ENCODE data around the gene ACTL6B.
"Not testable (repeated sequence)": the region's sequence is repeated elsewhere in the genome, so short reads cannot be mapped to it uniquely, and the experiment has no call there.

Gene ACTL6B

DNA sequence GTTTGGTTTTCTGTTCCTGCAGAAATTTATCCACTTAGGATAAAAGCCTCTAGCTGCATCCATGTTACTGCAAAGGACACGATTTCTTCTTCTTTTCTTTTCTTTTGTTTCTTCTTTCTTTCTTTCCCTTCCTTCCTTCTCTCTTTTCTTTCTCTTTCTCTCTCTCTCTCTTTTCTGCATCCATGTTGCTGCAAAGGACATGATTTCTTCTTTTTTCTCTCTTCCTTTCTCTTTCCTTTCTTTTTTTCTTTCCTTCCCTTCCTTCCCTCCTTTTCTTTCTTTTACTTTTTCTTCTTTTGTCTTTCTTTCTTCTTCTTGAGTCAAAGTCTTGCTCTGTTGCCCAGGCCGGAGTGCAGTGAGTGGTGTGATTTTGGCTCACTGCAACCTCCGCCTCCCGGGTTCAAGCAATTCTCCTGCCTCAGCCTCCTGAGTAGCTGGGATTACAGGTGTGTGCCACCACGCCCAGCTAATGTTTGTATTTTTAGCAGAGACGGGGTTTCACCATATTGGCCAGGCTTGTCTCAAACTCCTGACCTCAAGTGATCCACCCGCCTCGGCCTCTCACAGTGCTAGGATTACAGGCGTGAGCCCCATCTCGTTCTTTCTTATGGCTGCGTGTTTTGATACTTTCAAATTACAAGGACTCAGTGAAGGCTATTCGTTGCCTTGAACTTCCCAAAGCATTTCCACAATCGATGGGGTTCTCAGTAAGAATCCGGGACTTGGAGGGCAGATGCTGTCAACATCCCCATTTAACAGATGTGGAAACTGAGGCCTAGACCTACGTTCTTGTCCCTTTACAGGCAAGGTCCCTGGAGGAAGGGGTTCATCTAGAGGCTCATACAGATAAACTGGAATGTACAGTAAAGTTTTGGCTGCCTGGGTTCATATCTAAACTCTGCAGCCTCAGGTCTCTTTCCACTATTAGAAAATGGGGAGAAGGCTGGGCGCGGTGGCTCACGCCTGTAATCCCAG lies 15.4 kb upstream of the ACTL6B start:
- no peak for DNase-seq (ENCODE audit: low read depth in 2 of 2)

DNA sequence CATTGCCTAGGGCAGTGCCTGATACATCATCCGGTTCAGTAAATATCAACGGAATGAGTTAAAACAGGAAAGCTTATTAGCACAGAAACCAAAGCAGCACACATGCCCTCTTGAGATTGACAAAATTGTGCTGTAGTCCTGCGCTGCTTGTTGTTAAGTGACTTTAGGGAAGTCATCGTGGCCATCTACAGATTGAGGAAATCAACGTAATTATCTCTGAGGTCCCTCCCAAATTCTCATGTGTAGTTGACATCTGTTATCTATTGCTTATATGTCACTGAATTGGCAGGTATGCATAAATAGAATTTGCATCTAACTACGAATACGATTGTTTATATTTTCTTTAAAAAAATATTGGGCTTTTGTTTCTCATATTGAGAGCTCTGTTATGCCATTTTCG lies 13.8 kb upstream of the ACTL6B start:
- no peak for DNase-seq (ENCODE audit: low read depth in 2 of 2)

DNA sequence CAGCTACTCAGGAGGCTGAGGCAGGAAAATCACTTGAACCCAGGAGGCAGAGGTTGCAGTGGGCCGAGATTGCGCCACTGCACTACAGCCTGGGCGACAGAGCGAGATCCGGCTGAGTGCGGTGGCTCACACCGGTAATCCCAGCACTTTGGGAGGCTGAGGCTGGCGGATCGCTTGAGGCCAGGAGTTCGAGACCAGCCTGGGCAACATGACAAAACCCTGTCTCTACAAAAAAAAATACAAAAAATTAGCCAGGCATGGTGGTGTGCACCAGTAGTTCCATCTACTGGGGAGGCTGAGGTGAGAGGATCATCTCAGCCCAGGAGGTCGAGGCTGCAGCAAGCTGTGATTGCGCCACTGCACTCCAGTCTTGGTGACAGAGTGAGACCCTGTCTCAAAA lies 12.9 kb upstream of the ACTL6B start:
- DNase-seq (ENCODE audit: low read depth in 2 of 2): not testable (repeated sequence)

DNA sequence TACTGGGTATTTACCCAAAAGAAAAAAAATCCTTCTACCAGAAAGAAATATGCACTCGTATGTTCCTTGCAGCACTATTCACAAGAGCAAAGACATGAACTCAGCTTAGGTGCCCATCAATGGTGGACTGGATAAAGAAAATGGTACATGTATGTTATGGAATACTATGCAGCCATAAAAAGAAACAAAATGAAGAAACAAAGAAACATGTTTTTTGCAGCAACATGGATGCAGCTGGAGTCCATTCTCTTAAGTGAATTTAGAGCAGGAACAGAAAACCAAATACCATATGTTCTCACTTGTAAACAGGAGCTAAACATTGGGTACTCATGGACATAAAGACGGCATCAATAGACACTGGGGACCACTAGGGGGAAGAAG lies 11.8 kb upstream of the ACTL6B start:
- DNase-seq (ENCODE audit: low read depth in 2 of 2): no peak

DNA sequence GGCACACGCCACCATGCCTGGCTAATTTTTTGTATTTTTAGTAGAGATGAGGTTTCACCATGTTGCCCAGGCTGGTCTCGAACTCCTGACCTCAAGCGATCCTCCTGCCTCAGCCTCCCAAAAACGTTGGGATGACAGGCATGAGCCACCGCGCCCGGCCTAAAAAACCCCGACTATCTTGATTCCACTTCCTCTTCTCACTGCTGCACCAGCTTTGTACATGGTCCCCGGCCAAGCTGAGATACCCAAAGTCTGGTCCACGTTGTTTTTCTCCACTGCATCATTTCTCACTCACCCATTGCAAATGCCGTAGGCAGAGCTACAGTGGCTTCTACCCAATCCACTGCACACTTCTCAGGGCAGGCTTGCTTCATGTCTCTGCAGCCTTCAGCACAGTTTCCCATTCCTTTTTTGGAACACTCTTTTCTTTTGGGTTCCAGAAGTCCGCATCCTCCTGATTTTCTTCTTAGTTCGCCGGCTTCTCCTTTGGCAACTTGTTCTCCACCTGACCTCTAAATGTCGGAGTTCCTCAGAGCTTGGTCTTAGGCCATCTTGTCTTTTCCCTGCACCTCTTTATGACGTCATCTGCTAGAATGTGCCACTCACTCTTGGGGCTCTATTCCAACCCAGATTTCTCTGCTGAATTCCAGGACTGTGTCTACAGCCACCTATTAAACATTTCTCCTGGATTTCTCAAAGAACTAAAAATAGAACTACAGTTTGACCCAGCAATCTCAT lies 11.3 kb upstream of the ACTL6B start:
- no peak for DNase-seq (ENCODE audit: low read depth in 2 of 2)

DNA sequence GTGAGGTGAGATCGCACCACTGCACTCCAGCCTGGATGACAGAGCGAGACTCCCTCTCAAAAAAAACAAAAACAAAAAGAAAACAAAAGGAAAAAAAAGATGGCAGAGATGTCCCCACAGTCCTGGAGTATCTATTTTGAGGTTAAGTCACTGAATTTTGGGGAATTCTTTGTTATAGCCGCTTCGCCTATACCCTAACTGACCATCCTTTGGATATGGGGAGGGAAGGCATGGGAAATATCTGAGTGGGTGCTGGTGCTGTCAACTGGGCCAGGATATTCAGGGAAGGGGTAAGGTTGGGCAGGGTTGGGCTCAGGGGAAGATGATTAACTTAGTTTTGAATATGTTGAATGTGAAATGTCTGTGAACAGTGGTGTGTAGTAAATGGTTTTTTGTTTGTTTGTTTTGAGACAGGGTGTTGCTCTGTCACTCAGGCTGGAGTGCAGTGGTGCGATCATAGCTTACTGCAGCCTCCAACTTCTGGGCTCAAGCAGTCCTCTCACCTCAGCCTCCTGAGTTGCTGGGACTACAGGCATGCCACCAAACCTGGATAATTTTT lies 9.0 kb upstream of the ACTL6B start:
- no peak for DNase-seq (ENCODE audit: low read depth in 2 of 2)

DNA sequence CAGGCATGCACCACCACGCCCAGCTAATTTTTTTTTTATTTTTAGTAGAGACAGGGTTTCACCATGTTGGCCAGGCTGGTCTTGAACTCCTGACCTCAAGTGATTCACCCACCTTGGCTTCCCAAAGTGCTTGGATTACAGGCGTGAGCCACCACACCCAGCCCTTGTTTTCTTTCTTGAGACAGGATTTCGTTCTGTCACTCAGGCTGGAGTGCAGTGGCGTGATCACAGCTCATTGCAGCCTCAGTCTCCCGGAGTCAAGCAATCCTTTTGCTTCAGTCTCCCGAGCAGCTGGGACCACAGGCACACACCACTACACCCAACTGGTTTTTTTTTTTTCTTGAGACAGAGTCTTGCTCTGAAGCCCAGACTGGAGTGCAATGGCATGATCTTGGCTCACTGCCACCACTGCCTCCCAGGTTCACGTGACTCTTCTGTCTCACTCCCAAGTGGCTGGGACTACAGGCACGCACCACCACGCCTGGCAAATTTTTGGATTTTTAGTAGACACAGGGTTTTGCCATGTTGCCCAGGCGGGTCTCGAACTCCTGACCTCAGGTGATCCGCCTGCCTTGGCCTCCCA lies 6.0 kb upstream of the ACTL6B start:
- not testable (repeated sequence) for DNase-seq (ENCODE audit: low read depth in 2 of 2)

DNA sequence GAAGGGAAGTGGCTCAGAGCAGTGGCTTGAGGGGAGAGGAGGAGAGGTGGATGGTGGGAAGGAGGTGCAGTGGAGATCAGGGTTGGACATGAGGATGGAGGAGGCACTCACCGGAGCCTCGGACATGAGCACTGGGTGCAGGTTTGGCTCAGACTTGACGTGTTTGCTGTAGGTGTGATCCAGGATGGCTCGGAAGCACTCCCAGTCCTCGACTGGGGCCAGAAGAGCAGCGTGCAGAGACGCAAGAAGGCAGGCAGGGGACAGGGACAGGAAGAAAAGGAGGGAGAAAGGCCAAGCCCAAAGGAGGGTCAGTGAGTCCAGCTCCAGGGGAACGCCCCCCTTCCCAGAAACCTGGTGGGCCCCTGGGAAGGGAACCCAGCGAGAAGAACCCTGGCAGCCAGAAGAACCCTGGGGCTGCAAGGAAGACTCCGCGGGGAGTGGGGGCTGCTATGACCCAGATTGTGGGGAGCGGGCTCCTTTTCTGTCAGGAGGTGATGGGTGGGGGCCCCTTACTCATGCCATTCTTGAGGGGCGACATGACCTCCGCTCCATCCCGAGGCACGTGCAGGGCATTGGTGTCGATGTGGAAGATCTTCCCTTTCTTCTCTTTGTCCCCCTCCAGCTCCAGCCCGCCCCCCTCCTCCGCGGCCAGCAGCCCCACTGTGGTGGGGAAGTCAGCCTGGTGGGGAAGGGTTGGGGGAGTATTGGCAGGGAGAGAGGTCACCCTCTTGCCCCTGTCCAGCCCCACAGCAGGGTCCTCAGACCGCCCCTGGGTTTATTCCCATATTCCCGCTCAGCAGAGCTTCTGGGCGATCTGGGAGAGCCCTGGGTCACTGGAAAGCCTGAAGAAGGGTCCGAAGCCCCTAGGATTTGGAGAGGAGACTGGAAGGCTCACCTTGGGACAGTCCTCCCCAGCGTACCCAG lies 1.1 kb downstream of the ACTL6B start:
- no peak for DNase-seq (ENCODE audit: low read depth in 2 of 2)

DNA sequence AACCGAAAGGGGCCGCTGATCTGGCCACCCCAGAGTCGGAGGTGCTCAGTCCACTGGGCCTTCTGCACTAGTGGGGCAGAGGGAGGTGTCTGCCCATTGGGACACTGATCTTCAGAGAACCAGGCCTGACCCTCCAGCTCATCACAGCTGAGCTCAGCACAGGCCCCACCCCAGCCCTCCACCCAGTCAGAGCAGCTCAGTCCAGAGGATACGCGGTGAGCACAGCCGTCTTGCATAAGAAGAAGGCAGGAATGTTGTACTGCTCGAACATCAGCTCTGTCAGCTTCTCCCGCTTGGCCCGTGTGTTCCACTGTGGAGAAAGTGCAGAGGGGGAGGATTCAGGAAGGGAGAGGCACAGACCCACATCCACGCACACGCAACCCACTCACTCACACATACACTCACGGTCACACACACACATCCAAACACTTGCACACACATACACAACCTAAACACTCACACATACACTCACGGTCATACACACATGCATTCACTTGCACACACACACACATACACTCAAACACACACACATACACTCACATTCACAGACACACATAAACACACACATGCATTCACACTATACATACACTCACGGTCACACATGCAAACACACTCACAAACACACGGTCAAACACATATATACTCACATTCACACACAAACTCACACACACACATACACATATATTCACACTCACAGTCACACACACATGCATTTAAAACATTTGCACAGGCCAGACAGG lies 6.3 kb downstream of the ACTL6B start:
- no peak for DNase-seq (ENCODE audit: low read depth in 2 of 2)

DNA sequence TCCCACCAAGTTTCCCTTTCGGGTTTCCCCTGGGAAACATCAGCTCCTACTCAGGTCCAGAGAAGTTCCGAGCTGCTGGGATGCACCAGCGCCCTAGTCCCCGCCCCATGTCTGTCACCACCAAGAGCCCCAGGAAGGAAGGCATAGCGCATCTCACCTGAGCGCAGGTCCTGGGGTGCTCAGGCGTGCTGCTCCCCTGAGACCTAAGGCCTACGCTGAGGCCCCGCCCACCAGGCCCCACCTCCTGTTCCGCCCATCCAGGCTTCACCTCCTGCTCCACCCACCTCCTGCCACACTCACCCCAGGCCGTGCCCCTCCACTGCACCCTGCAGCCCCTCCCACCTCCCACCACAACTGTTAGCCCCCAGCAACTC lies 13.7 kb downstream of the ACTL6B start:
- DNase-seq (ENCODE audit: low read depth in 2 of 2): peak in 1 of 2 donors; percentile 30

DNA sequence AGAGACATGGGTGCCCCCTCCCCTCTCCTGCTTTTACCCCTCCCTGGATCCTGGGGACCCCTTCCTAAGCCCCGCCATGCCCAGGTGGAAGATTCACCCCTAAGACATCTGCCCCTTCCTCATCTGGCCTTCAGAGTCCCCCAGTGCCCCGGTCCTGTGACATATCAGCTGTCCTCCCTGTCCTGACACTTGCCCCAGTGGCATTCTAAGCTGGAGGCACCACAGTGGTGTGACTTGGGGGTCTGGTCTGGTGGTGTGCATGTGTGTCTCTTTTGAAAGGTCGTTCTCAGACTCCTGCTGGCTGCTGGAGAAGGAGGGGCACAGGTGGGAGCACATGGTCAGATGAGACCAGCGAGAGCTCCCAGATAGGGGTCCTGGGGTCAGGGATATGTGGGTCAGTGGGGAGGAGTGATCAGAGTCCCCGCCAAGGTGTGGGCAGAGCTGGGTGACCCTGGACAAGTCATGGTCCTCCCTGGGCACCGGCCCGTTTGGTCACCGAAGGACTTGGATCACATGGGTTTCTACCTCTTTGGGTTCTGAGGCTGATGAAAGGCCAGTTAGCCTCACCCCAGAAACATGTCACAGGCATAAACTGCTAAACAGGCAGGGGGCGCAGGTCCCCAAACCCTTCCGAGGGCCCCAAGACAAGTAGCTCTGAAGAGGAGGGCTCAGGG lies 14.3 kb downstream of the ACTL6B start:
- DNase-seq (ENCODE audit: low read depth in 2 of 2): no peak

DNA sequence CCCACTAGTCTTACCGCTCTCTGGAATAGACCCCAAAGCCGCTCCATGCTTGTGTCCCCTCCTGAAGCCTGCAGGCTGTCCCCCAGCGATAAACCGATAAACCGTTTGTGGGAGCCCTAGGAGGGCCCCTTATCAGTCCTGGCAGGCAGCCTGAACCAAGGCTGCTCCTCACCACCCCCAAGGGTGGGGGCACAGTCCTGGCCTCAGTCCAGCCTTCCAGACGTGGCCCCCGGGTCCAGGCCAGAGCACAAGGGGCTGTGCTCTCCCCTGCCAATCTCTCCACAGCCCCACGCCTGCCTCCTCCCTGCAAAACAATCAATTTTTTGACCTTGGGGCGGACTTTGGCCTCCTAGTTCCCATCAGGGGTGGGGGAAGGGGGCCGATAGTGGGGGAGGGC lies 14.8 kb downstream of the ACTL6B start, which contains the start of gene TFR2:
TFR2 (minus strand) TSS at position 90 of the 397 bp plus-strand sequence; CDS start at position 47, 43 bp downstream.
- DNase-seq (ENCODE audit: low read depth in 2 of 2): no peak

DNA sequence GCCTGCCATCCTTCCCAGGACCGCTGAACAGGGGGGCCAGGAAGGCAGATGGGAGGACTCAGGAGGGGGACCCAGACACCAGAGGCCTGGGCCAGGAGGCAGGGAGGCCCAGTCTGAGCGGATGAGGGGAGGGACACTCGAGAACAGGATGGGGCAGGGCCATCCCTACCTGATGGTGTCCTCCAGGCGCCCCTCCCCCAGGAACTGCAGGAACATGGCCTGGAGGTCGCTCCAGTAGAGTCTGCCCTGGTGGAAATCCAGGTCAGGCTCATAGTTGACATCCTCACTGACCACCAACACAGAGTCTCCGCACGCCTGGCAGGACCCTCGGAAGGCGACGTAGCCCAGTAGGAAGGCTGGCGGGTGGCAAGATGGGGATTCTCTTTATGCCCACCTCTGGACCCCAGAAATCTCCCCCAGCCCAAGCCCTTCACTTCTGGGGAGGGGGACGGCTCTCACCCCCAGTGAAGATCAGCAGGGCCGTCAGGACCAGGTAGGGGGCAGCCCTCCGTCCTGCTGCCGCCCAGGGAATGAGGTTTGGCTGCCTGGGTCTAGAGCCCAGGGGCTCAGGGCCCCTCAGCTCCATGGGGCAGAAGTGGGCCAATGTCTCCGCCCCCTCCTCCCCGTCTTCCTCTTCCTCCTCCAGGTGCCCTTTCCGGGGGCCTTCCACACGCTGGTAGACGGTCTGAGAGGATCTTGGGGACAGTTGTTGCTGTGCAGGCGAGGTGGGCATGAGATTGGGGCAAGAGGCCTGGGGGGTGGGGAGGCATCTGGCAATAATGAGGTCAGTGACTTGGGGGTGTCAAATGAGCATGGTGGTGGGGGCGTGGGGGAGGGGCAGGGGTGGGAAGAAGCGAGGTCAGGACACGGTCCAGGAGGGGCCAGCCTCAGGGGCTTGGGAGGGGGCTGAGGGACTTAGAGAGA lies 15.5 kb downstream of the ACTL6B start:
- no peak for DNase-seq (ENCODE audit: low read depth in 2 of 2)

DNA sequence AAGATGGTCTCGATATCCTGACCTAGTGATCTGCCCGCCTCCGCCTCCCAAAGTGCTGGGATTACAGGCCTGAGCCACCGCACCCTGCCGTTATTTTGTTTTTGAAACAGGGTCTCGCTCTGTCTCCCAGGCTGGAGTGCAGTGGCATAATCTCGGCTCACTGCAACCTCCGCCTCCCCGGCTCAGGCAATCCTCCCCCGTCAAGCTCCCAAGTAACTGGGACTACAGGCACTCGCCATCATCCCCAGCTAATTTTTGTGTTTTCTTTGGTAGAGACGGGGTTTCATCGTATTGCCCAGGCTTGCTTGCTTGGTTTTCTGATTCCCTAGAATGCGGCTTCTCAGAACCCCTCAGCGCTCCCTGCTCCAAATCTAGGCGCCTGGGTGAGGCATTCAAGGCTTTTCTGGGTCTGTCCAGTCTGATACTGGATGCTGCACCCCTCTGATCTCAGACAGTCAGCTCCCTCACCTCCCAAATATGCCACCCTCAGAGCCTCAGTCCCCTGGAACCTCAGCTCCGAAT lies 16.2 kb downstream of the ACTL6B start:
- no peak for DNase-seq (ENCODE audit: low read depth in 2 of 2)

DNA sequence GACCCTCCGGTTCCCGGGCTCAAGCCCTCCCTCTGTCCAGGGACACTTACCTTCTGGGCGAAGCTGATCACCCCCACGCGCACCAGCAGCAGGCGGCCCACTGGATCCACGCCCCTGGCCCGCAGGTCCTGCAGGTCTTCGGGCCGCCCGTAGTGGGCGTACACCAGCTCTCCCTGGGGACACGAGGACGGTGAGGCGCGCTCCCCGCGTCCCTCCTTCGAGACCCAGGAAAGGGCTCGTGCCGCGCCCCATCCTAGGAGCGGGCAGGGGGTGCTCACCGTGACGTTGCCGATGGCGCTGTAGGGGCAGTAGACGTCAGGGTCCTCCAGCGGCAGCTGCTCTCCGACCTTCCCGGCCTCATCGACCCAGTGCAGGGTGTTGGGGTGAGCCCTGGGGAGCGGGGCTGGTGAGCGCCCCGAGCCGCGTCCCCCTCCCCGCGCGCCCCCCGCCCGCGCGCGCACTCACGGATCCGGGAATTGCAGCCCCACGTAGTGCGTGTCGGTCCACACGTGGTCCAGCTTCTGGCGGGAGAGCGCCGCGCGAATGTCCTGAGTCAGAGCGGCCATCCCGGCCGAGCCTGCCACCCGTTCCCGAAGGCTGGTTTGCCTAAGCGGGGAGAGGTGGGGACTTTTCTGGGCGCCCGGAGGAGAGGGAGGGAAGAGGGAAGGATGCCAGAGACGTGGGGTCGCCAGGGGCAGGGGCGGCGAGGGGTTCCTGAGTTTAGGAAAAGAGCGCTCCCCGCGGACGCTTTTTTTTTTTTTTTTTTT lies 23.1 kb downstream of the ACTL6B start:
- peak in 1 of 2 donors; percentile 56 for DNase-seq (ENCODE audit: low read depth in 2 of 2)

DNA sequence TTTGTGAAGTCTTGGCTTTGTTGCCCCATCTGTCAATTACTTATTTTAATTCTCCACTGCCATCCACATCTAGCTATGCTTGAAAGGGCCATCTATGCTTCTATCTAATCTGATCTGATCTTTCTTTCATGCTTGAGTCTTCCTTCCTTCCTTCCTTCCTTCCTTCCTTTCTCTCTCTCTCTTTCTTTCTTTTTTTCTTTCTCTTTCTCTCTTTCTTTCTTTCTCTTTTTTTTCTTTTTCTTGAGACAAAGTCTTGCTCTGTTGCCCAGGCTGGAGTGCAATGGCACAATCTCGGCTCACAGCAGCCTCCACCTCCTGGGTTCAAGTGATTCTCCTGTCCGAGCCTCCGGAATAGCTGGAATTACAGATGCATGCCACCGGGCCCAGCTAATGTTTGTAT lies 26.2 kb downstream of the ACTL6B start:
- no peak for DNase-seq (ENCODE audit: low read depth in 2 of 2)

DNA sequence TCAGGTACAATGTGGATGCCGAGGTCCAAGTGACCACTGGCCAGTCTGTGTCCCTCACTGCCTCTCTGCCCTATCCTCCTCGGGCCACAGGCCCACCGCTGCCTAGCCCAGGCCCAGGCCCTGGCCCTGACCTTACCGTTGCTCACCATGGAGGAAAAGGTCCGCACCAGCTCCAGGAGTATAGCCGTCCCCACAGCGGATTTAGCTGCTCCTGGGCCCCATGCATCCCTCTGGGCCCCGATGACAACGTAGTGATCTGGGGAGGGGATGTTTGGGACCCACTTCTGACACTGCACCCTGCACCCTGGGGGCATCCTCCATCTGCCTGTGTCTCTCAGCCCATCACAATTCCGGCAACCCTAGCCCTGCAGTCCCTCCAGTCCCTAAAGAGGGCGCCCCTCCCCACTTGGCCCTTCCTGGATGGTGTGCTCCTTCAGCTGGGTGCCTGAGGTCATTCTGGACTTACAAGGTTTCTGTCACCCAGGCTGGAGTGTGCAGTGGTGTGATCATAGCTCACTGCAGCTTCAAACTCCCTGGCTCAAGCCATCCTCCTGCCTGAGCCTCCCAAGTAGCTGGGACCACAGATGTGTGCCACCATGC lies 27.0 kb downstream of the ACTL6B start:
- no peak for DNase-seq (ENCODE audit: low read depth in 2 of 2)

All from stimulated activated CD4-positive, alpha-beta T cell treated with anti-CD3 and anti-CD28 coated beads, Interleukin-15, amount 100 ng/mL, for 48 hours (primary cell).